MM.1S (cell line): ENCODE results near the gene MPDZ.

Source experiments
- DNase-seq: peaks from one replicate; pipeline ENCODE4 v3.0.0-alpha.2; 2015
- H2AFZ ChIP-seq: fragments of 300-600 bp; sonication (generic); 2 replicates; pipeline ENCODE4 v1.6.0; 2016; ENCODE audit warnings: antibody characterized with exemption, low read length
- H3F3A ChIP-seq: fragments of 300-600 bp; sonication (generic); 2 replicates; pipeline ENCODE4 v1.6.1; 2016; ENCODE audit warnings: mild to moderate bottlenecking, antibody characterized with exemption, low read length, moderate library complexity, mixed read lengths; ENCODE audit not compliant: insufficient read depth
- H3K27ac ChIP-seq: fragments of 300-600 bp; sonication (generic); 2 replicates; pipeline ENCODE4 v1.5.1; 2016; ENCODE audit warnings: mild to moderate bottlenecking, low read length
- H3K27me3 ChIP-seq: fragments of 300-600 bp; sonication (generic); replicated peaks from 2 replicates; pipeline ENCODE4 v1.6.0; 2016; ENCODE audit warnings: low read length; ENCODE audit not compliant: insufficient read depth
- H3K36me3 ChIP-seq: fragments of 300-600 bp; sonication (generic); replicated peaks from 2 replicates; pipeline ENCODE4 v1.6.1; 2016; ENCODE audit warnings: mild to moderate bottlenecking, low read length, mixed read lengths; ENCODE audit not compliant: insufficient read depth
- H3K4me1 ChIP-seq: fragments of 300-600 bp; sonication (generic); 2 replicates; pipeline ENCODE4 v1.6.1; 2016; ENCODE audit warnings: low read length, mixed read lengths
- H3K4me2 ChIP-seq: fragments of 300-600 bp; sonication (generic); 2 replicates; pipeline ENCODE4 v1.6.0; 2016; ENCODE audit warnings: low read depth, low read length
- H3K4me3 ChIP-seq: fragments of 300-600 bp; sonication (generic); 2 replicates; pipeline ENCODE4 v1.5.1; 2016; ENCODE audit warnings: low read length, mixed read lengths
- H3K79me2 ChIP-seq: fragments of 300-600 bp; sonication (generic); 2 replicates; pipeline ENCODE4 v1.6.1; 2016; ENCODE audit warnings: mixed run types, low read length, mixed read lengths
- H3K9ac ChIP-seq: fragments of 300-600 bp; sonication (generic); 2 replicates; pipeline ENCODE4 v1.6.1; 2016; ENCODE audit warnings: low read length, mixed read lengths
- H3K9me2 ChIP-seq: fragments of 300-600 bp; sonication (generic); replicated peaks from 2 replicates; pipeline ENCODE4 v1.6.1; 2016; ENCODE audit warnings: mild to moderate bottlenecking, low read length, mixed read lengths; ENCODE audit not compliant: insufficient read depth
- H3K9me3 ChIP-seq: fragments of 300-600 bp; sonication (generic); replicated peaks from 2 replicates; pipeline ENCODE4 v1.6.1; 2016; ENCODE audit warnings: mild to moderate bottlenecking, low read length, mixed read lengths; ENCODE audit not compliant: insufficient read depth
- H4K20me1 ChIP-seq: fragments of 300-600 bp; sonication (generic); 2 replicates; pipeline ENCODE4 v1.6.1; 2016; ENCODE audit warnings: mild to moderate bottlenecking, low read length, moderate library complexity, mixed read lengths; ENCODE audit not compliant: insufficient read depth
- CTCF ChIP-seq: fragments of 300-600 bp; sonication (generic); IDR thresholded peaks from 2 replicates; pipeline ENCODE4 v1.5.1; 2016; ENCODE audit warnings: antibody characterized with exemption, low read length, mixed read lengths
- EZH2 ChIP-seq: fragments of 300-600 bp; sonication (generic); optimal IDR thresholded peaks from 2 replicates; pipeline ENCODE3; 2017; ENCODE audit warnings: low read depth, mild to moderate bottlenecking, antibody characterized with exemption, low read length, mixed read lengths
- EZH2phosphoT487 ChIP-seq: fragments of 300-600 bp; sonication (generic); IDR thresholded peaks from 2 replicates; pipeline ENCODE4 v1.6.1; 2018; ENCODE audit warnings: antibody characterized with exemption, low read length

The MPDZ gene

GRCh38 chr9:13213998-13214397, 65.5 kb downstream of the MPDZ start:
- no peak overlapping the region for H2AFZ ChIP-seq
- H4K20me1 ChIP-seq: no peaks in the 10 kb centered on the region
- H3K4me1 ChIP-seq: no peaks in the 10 kb centered on the region
- TF ChIP-seq EZH2 (no peak), EZH2phosphoT487 (no peak), CTCF (no peak)
- no peak overlapping the region for H3K27ac ChIP-seq
- no peak for DNase-seq
- H3K27me3 ChIP-seq: no peaks in the 10 kb centered on the region
- no peaks in the 10 kb centered on the region for H3K79me2 ChIP-seq
- no peaks in the 10 kb centered on the region for H3F3A ChIP-seq
- no peaks in the 10 kb centered on the region for H3K36me3 ChIP-seq
- no peaks in the 10 kb centered on the region for H3K9me3 ChIP-seq
- H3K4me3 ChIP-seq: no peak overlapping the region
- H3K9ac ChIP-seq: no peak overlapping the region
- no peak overlapping the region for H3K4me2 ChIP-seq
- H3K9me2 ChIP-seq: no peaks in the 10 kb centered on the region

- H3K9me3 ChIP-seq: no peaks in the 10 kb centered on the region
Measured at GRCh38 chr9:13213337-13213736, 66.2 kb downstream of the MPDZ start.

GRCh38 chr9:13210306-13210705, 69.2 kb downstream of the MPDZ start:
- no peaks in the 10 kb centered on the region for H3F3A ChIP-seq
- no peak for TF ChIP-seq CTCF
- no peak for TF ChIP-seq EZH2
- no peak for TF ChIP-seq EZH2phosphoT487
- H3K79me2 ChIP-seq: no peaks in the 10 kb centered on the region
- H3K27ac ChIP-seq: no peak overlapping the region
- no peaks in the 10 kb centered on the region for H3K9me2 ChIP-seq
- H3K36me3 ChIP-seq: no peaks in the 10 kb centered on the region
- no peaks in the 10 kb centered on the region for H3K27me3 ChIP-seq
- DNase-seq: no peak
- no peaks in the 10 kb centered on the region for H4K20me1 ChIP-seq
- no peaks in the 10 kb centered on the region for H3K9me3 ChIP-seq
- H2AFZ ChIP-seq: no peak overlapping the region
- H3K4me1 ChIP-seq: no peaks in the 10 kb centered on the region
- no peak overlapping the region for H3K4me2 ChIP-seq
- H3K4me3 ChIP-seq: no peak overlapping the region
- H3K9ac ChIP-seq: no peak overlapping the region

More at GRCh38 chr9:13213337-13213736, 66.2 kb downstream of the MPDZ start:
- Histone ChIP-seq H3K4me3 (no peak overlapping the region), H4K20me1 (no peaks in the 10 kb centered on the region), H3K4me1 (no peaks in the 10 kb centered on the region), H3K79me2 (no peaks in the 10 kb centered on the region), H3K4me2 (no peak overlapping the region), H3F3A (no peaks in the 10 kb centered on the region), H3K27ac (no peak overlapping the region), H2AFZ (no peak overlapping the region), H3K27me3 (no peaks in the 10 kb centered on the region), H3K36me3 (no peaks in the 10 kb centered on the region), H3K9me2 (no peaks in the 10 kb centered on the region), H3K9ac (no peak overlapping the region)
- peak; percentile 9 for DNase-seq
- no peak for TF ChIP-seq EZH2phosphoT487
- peak; percentile 19 for TF ChIP-seq CTCF

- Histone ChIP-seq H3K9ac (no peak overlapping the region), H3K4me1 (no peaks in the 10 kb centered on the region), H3K27me3 (no peaks in the 10 kb centered on the region), H3K4me3 (no peak overlapping the region), H3K9me2 (no peaks in the 10 kb centered on the region), H3K4me2 (no peak overlapping the region), H3K36me3 (no peaks in the 10 kb centered on the region), H3K9me3 (no peaks in the 10 kb centered on the region), H3K27ac (no peak overlapping the region), H4K20me1 (no peaks in the 10 kb centered on the region), H2AFZ (no peak overlapping the region), H3K79me2 (no peaks in the 10 kb centered on the region), H3F3A (no peaks in the 10 kb centered on the region)
- DNase-seq: no peak
- TF ChIP-seq EZH2: no peak
- no peak for TF ChIP-seq CTCF
- no peak for TF ChIP-seq EZH2phosphoT487
Measured at GRCh38 chr9:13209498-13209897, 70.0 kb downstream of the MPDZ start.
